Suprapubic skin (tissue), 4 donors: ENCODE measurements around the gene GPR156. TPM values are rescaled to one million over a fixed set of nuclear protein-coding genes. Genes with fewer than 3 reads are reported as not detected.

Experiments used
- DNase-seq, 2 donors: peaks; one replicate each; pipeline ENCODE4 v3.0.0-alpha.2; 2019; ENCODE audit warnings: low spot score in 2 of 2
- H3K27ac ChIP-seq: fragments of 200-600 bp; sonication (generic); one replicate; pipeline ENCODE4 v1.5.1; 2019
- H3K27me3 ChIP-seq: fragments of 200-600 bp; sonication (generic); one replicate; pipeline ENCODE4 v1.5.1; 2019
- H3K36me3 ChIP-seq: fragments of 200-600 bp; sonication (generic); one replicate; pipeline ENCODE4 v1.5.1; 2019
- H3K4me1 ChIP-seq: fragments of 200-600 bp; sonication (generic); one replicate; pipeline ENCODE4 v1.5.1; 2019
- H3K4me3 ChIP-seq: fragments of 200-600 bp; sonication (generic); one replicate; pipeline ENCODE4 v1.5.1; 2019; ENCODE audit warnings: mild to moderate bottlenecking
- H3K9me3 ChIP-seq: fragments of 200-600 bp; sonication (generic); one replicate; pipeline ENCODE4 v1.5.1; 2019
- EP300 ChIP-seq: sonication (generic); formaldehyde crosslinking; IDR thresholded peaks from one replicate; pipeline ENCODE4 v1.6.1; 2017; ENCODE audit warnings: antibody characterized with exemption
- POLR2A ChIP-seq, 2 donors: fragments of 450-650 bp; IDR thresholded peaks; one replicate each; pipeline ENCODE4 v1.6.1; 2017; ENCODE audit warnings: antibody characterized with exemption in 2 of 2, mild to moderate bottlenecking in 2 of 2, moderate library complexity in 2 of 2
- POLR2AphosphoS5 ChIP-seq, 3 donors: sonication (generic); formaldehyde crosslinking; IDR thresholded peaks; one replicate each; pipeline ENCODE4 v1.6.1; 2017; ENCODE audit warnings: antibody characterized with exemption in 3 of 3
- WGBS: methylation state at CpG from one replicate; pipeline ENCODE4 v1.1.5; 2018; 5-methylcytosine and 5-hydroxymethylcytosine counted together
- total RNA-seq, 4 donors: library from RNA; depleted of rRNA; stranded (reverse); fragments of >200 nt; gene quantifications; one replicate each; pipeline ENCODE4 v1.1.0, GENCODE V29; 2016
- TF ChIP-seq, protein P1 (sequence below), 2 donors: fragments of 200-600 bp in 1 of 2; fragments of 450-650 bp in 1 of 2; sonication (generic) in 1 of 2; IDR thresholded peaks; one replicate each; pipeline ENCODE4 v1.5.1; 2016 to 2019; ENCODE audit warnings: antibody characterized with exemption in 2 of 2, mild to moderate bottlenecking in 1 of 2, moderate library complexity in 1 of 2

Gene GPR156
- total RNA-seq, 4 donors from 2014 or later: 0.29 to 0.72 (median 0.30) TPM; not detected in 1

DNA sequence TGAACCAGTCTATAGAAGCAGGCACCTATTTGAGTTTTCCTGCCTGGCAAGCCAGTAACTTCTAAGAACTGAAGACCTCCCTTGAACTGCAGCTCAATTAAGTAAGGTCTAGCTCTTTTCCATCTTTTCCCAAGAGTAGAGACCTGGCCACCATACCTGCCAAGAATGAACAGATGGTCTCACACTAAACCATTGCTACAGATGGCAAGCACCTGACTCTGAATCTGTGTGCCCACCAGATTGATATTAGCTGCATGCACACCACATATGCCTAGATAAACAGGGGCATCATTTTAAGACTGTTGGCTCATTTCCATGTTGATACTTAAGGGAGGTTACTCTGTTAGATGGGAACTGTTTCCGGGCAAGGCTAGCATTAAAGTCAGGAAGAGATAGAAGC is 156.0 kb downstream of the GPR156 start:
- Histone ChIP-seq H3K4me3 (no peak overlapping the region), H3K27me3 (no peaks in the 10 kb centered on the region), H3K9me3 (no peaks in the 10 kb centered on the region), H3K4me1 (no peaks in the 10 kb centered on the region), H3K27ac (no peak overlapping the region), H3K36me3 (no peaks in the 10 kb centered on the region)
- TF ChIP-seq POLR2A (IDR thresholded peaks at IDR 0.05) (no peak), POLR2AphosphoS5 (IDR thresholded peaks at IDR 0.05) (no peak)
- TF ChIP-seq, protein P1, sequence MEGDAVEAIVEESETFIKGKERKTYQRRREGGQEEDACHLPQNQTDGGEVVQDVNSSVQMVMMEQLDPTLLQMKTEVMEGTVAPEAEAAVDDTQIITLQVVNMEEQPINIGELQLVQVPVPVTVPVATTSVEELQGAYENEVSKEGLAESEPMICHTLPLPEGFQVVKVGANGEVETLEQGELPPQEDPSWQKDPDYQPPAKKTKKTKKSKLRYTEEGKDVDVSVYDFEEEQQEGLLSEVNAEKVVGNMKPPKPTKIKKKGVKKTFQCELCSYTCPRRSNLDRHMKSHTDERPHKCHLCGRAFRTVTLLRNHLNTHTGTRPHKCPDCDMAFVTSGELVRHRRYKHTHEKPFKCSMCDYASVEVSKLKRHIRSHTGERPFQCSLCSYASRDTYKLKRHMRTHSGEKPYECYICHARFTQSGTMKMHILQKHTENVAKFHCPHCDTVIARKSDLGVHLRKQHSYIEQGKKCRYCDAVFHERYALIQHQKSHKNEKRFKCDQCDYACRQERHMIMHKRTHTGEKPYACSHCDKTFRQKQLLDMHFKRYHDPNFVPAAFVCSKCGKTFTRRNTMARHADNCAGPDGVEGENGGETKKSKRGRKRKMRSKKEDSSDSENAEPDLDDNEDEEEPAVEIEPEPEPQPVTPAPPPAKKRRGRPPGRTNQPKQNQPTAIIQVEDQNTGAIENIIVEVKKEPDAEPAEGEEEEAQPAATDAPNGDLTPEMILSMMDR (IDR thresholded peaks at IDR 0.05): no peak
- 94% methylated on average over 1 of the region's 1 CpG for WGBS
- no peak for DNase-seq

GRCh38 chr3:120125992-120126391 is 159.0 kb downstream of the GPR156 start:
- H3K36me3 ChIP-seq: no peaks in the 10 kb centered on the region
- TF ChIP-seq POLR2AphosphoS5 (IDR thresholded peaks at IDR 0.05): no peak
- no peak for TF ChIP-seq POLR2A (IDR thresholded peaks at IDR 0.05)
- no peak for TF ChIP-seq EP300
- TF ChIP-seq, protein P1 (IDR thresholded peaks at IDR 0.05): no peak
- H3K27ac ChIP-seq: no peak overlapping the region
- no peak overlapping the region for H3K4me3 ChIP-seq
- H3K9me3 ChIP-seq: no peaks in the 10 kb centered on the region
- H3K4me1 ChIP-seq: no peaks in the 10 kb centered on the region
- no peak for DNase-seq
- no peaks in the 10 kb centered on the region for H3K27me3 ChIP-seq

- 94% methylated on average over 7 of the region's 7 CpGs for WGBS
Measured at GRCh38 chr3:120119846-120120510, 165.0 kb downstream of the GPR156 start.

More at GRCh38 chr3:120119846-120120510, 165.0 kb downstream of the GPR156 start:
- no peaks in the 10 kb centered on the region for H3K36me3 ChIP-seq
- no peak for DNase-seq
- no peaks in the 10 kb centered on the region for H3K4me1 ChIP-seq
- no peak overlapping the region for H3K4me3 ChIP-seq
- no peak overlapping the region for H3K27ac ChIP-seq
- TF ChIP-seq POLR2AphosphoS5 (IDR thresholded peaks at IDR 0.05) (no peak), POLR2A (IDR thresholded peaks at IDR 0.05) (no peak), EP300 (no peak)
- TF ChIP-seq, protein P1 (IDR thresholded peaks at IDR 0.05): no peak
- no peaks in the 10 kb centered on the region for H3K9me3 ChIP-seq
- H3K27me3 ChIP-seq: no peaks in the 10 kb centered on the region

Other genes starting within 250 kb of the GPR156 start
- 10 to 100 TPM; 43.8 to 58.1 (median 53.0) TPM for gene GSK3B, start 190.8 kb downstream of the GPR156 start, total RNA-seq
- 10 to 100 TPM; 25.3 to 35.6 (median 31.3) TPM for gene LRRC58, start 64.1 kb upstream of the GPR156 start, total RNA-seq
- gene FSTL1, start 165.8 kb upstream of the GPR156 start, total RNA-seq: 10 to 100 TPM; 58.3 to 75.3 (median 63.9) TPM